CD4-positive, CD25-positive, alpha-beta regulatory T cell (primary cell): Measurements from ENCODE around the gene ELAVL1. TPM values are rescaled to one million over a fixed set of nuclear protein-coding genes. Genes with fewer than 3 reads are reported as not detected.
"Not testable (repeated sequence)": the region's sequence is repeated elsewhere in the genome, so short reads cannot be mapped to it uniquely, and the experiment has no call there.

Experiments used
- ATAC-seq, 2 donors: fragments of 150-1000 bp; cut with Tn5 transposase; one replicate each; pipeline ENCODE4 v1.10.0; 2021; ENCODE audit warnings: low read depth in 2 of 2, moderate number of reproducible peaks in 2 of 2, moderate library complexity in 1 of 2
- DNase-seq, 3 donors: peaks; one replicate each; pipeline versions ENCODE4 v3.0.0 to v3.0.0-alpha.2; 2012 to 2022; ENCODE audit warnings: mixed read lengths in 1 of 3
- H3K27ac ChIP-seq: one replicate; pipeline ENCODE4 v1.7.0; 2013; ENCODE audit warnings: mild to moderate bottlenecking, low read length; ENCODE audit not compliant: insufficient read depth, poor library complexity, severe bottlenecking
- H3K27me3 ChIP-seq: one replicate; pipeline ENCODE4 v1.7.0; 2013; ENCODE audit warnings: low read length; ENCODE audit not compliant: control insufficient read depth, insufficient read depth
- H3K36me3 ChIP-seq: one replicate; pipeline ENCODE4 v1.7.0; 2013; ENCODE audit warnings: mild to moderate bottlenecking, low read length, moderate library complexity; ENCODE audit not compliant: control insufficient read depth, insufficient read depth
- H3K4me1 ChIP-seq: 2 replicates; pipeline ENCODE4 v1.7.0; 2013; ENCODE audit warnings: mild to moderate bottlenecking, low read length; ENCODE audit not compliant: insufficient read depth, control insufficient read depth, poor library complexity, severe bottlenecking
- H3K4me3 ChIP-seq: one replicate; pipeline ENCODE4 v1.7.0; 2013; ENCODE audit warnings: low read depth, mild to moderate bottlenecking, low read length, moderate library complexity
- H3K9me3 ChIP-seq, 2 experiments: 1 replicate in 1 of 2; 2 replicates in 1 of 2; pipeline ENCODE4 v1.7.0; 2013; ENCODE audit warnings: low read length in 2 of 2, mild to moderate bottlenecking in 1 of 2, moderate library complexity in 1 of 2; ENCODE audit not compliant: control insufficient read depth in 2 of 2
- H3K27ac Mint-ChIP-seq, 3 donors: one replicate each; pipeline ENCODE4 v1.8.0; 2020 to 2022; ENCODE audit warnings: mild to moderate bottlenecking in 3 of 3, mixed read lengths in 3 of 3, moderate library complexity in 2 of 3
- H3K27me3 Mint-ChIP-seq: one replicate; pipeline ENCODE4 v1.8.0; 2022; ENCODE audit warnings: mild to moderate bottlenecking, mixed read lengths
- H3K36me3 Mint-ChIP-seq: one replicate; pipeline ENCODE4 v1.8.0; 2020; ENCODE audit warnings: mixed read lengths
- H3K4me1 Mint-ChIP-seq, 4 donors: one replicate each; pipeline ENCODE4 v1.8.0; 2020 to 2022; ENCODE audit warnings: mixed read lengths in 4 of 4, mild to moderate bottlenecking in 1 of 4
- H3K4me3 Mint-ChIP-seq, 4 donors: one replicate each; pipeline ENCODE4 v1.8.0; 2020 to 2022; ENCODE audit warnings: mild to moderate bottlenecking in 4 of 4, mixed read lengths in 4 of 4, moderate library complexity in 3 of 4
- H3K9me3 Mint-ChIP-seq, 7 donors: one replicate each; pipeline ENCODE4 v1.8.0; 2020 to 2022; ENCODE audit warnings: mixed read lengths in 7 of 7, mild to moderate bottlenecking in 3 of 7, moderate library complexity in 2 of 7
- polyA plus RNA-seq, 4 donors: library from polyadenylated mRNA; unstranded; fragments of 300-500 nt; fragmentation: Illumina TruSeq; gene quantifications; one replicate each; pipeline ENCODE4 v1.2.3, GENCODE V29; 2021
- total RNA-seq: library from RNA; stranded (reverse); gene quantifications from one replicate; pipeline ENCODE4 v1.2.3, GENCODE V29; 2022

The ELAVL1 gene
- total and polyA plus RNA-seq, 5 donors from 2014 or later, result 39.6 to 52.0 (median 48.0) TPM

- not testable (repeated sequence) for H3K4me3 Mint-ChIP-seq, H3K9me3 Mint-ChIP-seq, DNase-seq, H3K27ac ChIP-seq, H3K4me1 ChIP-seq, H3K27me3 ChIP-seq, H3K4me1 Mint-ChIP-seq, H3K27ac Mint-ChIP-seq, H3K4me3 ChIP-seq, H3K27me3 Mint-ChIP-seq, H3K9me3 ChIP-seq, ATAC-seq
- peaks cover 13% of the 10 kb centered on the region for H3K36me3 Mint-ChIP-seq
- peaks cover 52% of the 10 kb centered on the region for H3K36me3 ChIP-seq
Measured at GRCh38 chr19:7961082-7961481, 44.4 kb downstream of the ELAVL1 start.

- no peaks in the 10 kb centered on the region for H3K9me3 Mint-ChIP-seq
- H3K4me1 Mint-ChIP-seq, result no peaks in the 10 kb centered on the region
- no peak overlapping the region for H3K27ac ChIP-seq
- H3K36me3 ChIP-seq, result peaks cover 36% of the 10 kb centered on the region
- H3K27me3 Mint-ChIP-seq, result no peaks in the 10 kb centered on the region
- ATAC-seq (no peak), DNase-seq (no peak)
- no peak overlapping the region for H3K4me3 ChIP-seq
- no peak overlapping the region for H3K27ac Mint-ChIP-seq
- H3K27me3 ChIP-seq, result no peaks in the 10 kb centered on the region
- no peak overlapping the region for H3K4me3 Mint-ChIP-seq
- peaks cover 7% of the 10 kb centered on the region for H3K36me3 Mint-ChIP-seq
- no peaks in the 10 kb centered on the region for H3K4me1 ChIP-seq
- no peaks in the 10 kb centered on the region for H3K9me3 ChIP-seq
Measured at GRCh38 chr19:7959211-7959610, 46.2 kb downstream of the ELAVL1 start.

GRCh38 chr19:7955696-7956095, 49.7 kb downstream of the ELAVL1 start:
- Mint-ChIP-seq H3K4me1 (no peaks in the 10 kb centered on the region), H3K36me3 (no peaks in the 10 kb centered on the region), H3K27me3 (no peaks in the 10 kb centered on the region), H3K4me3 (no peak overlapping the region), H3K27ac (no peak overlapping the region), H3K9me3 (no peaks in the 10 kb centered on the region)
- Histone ChIP-seq H3K27me3 (no peaks in the 10 kb centered on the region), H3K27ac (no peak overlapping the region), H3K4me3 (no peak overlapping the region), H3K4me1 (no peaks in the 10 kb centered on the region), H3K36me3 (peaks cover 3% of the 10 kb centered on the region), H3K9me3 (no peaks in the 10 kb centered on the region)
- ATAC-seq (no peak), DNase-seq (no peak)

- DNase-seq (no peak), ATAC-seq (no peak)
- Histone ChIP-seq H3K36me3 (no peaks in the 10 kb centered on the region), H3K4me3 (no peak overlapping the region), H3K9me3 (no peaks in the 10 kb centered on the region), H3K4me1 (no peaks in the 10 kb centered on the region), H3K27ac (no peak overlapping the region), H3K27me3 (no peaks in the 10 kb centered on the region)
- Mint-ChIP-seq H3K4me1 (no peaks in the 10 kb centered on the region), H3K9me3 (no peaks in the 10 kb centered on the region), H3K4me3 (no peak overlapping the region), H3K36me3 (no peaks in the 10 kb centered on the region), H3K27ac (peak overlapping the region in 1 of 3 donors; percentile 88), H3K27me3 (no peaks in the 10 kb centered on the region)
Measured at GRCh38 chr19:7953576-7953975, 51.9 kb downstream of the ELAVL1 start.

- Histone ChIP-seq H3K4me3 (no peak overlapping the region), H3K9me3 (no peaks in the 10 kb centered on the region), H3K27ac (no peak overlapping the region), H3K36me3 (no peaks in the 10 kb centered on the region), H3K4me1 (no peaks in the 10 kb centered on the region), H3K27me3 (no peaks in the 10 kb centered on the region)
- ATAC-seq (no peak), DNase-seq (no peak)
- H3K9me3 Mint-ChIP-seq, result no peaks in the 10 kb centered on the region
- no peaks in the 10 kb centered on the region for H3K4me1 Mint-ChIP-seq
- no peaks in the 10 kb centered on the region for H3K27me3 Mint-ChIP-seq
- H3K36me3 Mint-ChIP-seq, result no peaks in the 10 kb centered on the region
- H3K4me3 Mint-ChIP-seq, result no peak overlapping the region
- peak overlapping the region in 1 of 3 donors; percentile 43 for H3K27ac Mint-ChIP-seq
Measured at GRCh38 chr19:7953060-7953459, 52.4 kb downstream of the ELAVL1 start.

GRCh38 chr19:7947939-7948338, 57.5 kb downstream of the ELAVL1 start:
- H3K4me3 ChIP-seq, result no peak overlapping the region
- H3K9me3 ChIP-seq, result no peaks in the 10 kb centered on the region
- H3K4me1 ChIP-seq, result peaks cover 8% of the 10 kb centered on the region
- H3K36me3 ChIP-seq, result no peaks in the 10 kb centered on the region
- DNase-seq, result no peak
- no peaks in the 10 kb centered on the region for H3K27me3 ChIP-seq
- Mint-ChIP-seq H3K27ac (no peak overlapping the region), H3K4me1 (peaks cover 0 to 17% (median 8%) of the 10 kb centered on the region in 4 donors), H3K9me3 (no peaks in the 10 kb centered on the region), H3K36me3 (no peaks in the 10 kb centered on the region), H3K4me3 (no peak overlapping the region), H3K27me3 (peaks cover under 1% of the 10 kb centered on the region)
- ATAC-seq, result no peak
- no peak overlapping the region for H3K27ac ChIP-seq

- Histone ChIP-seq H3K27ac (peak overlapping the region; percentile 96), H3K36me3 (peaks cover 12% of the 10 kb centered on the region), H3K4me3 (peak overlapping the region; percentile 80), H3K27me3 (no peaks in the 10 kb centered on the region), H3K9me3 (no peaks in the 10 kb centered on the region), H3K4me1 (peaks cover 18% of the 10 kb centered on the region)
- Mint-ChIP-seq H3K9me3 (no peaks in the 10 kb centered on the region), H3K36me3 (peaks cover 5% of the 10 kb centered on the region), H3K27me3 (peaks cover 4% of the 10 kb centered on the region), H3K27ac (peak overlapping the region; percentile 97 to 98 (median 98)), H3K4me3 (peak overlapping the region; percentile 85 to 96 (median 93)), H3K4me1 (peaks cover 0 to 45% (median 22%) of the 10 kb centered on the region in 4 donors)
- ATAC-seq, result peak; percentile 20
- DNase-seq, result peak; percentile 75 to 90 (median 83)
Measured at GRCh38 chr19:7944177-7944761, 61.2 kb downstream of the ELAVL1 start.

GRCh38 chr19:7943444-7944176, 61.8 kb downstream of the ELAVL1 start, which contains the start of gene TIMM44:
TSS of gene TIMM44 (minus strand) at chr19:7943666. CDS start at chr19:7943651, 15 bp downstream.
- ATAC-seq (peak; percentile 97 to 98), DNase-seq (peak; percentile 98 to 100 (median 99))
- H3K27me3 ChIP-seq, result no peaks in the 10 kb centered on the region
- Mint-ChIP-seq H3K9me3 (no peaks in the 10 kb centered on the region), H3K4me3 (peak within 1 kb of the TSS; percentile 85 to 96 (median 93)), H3K36me3 (peaks cover 5% of the 10 kb centered on the region), H3K27ac (peak within 1 kb of the TSS; percentile 97 to 98 (median 98)), H3K4me1 (peaks cover 4 to 49% (median 24%) of the 10 kb centered on the region in 4 donors), H3K27me3 (peaks cover 4% of the 10 kb centered on the region)
- peaks cover 18% of the 10 kb centered on the region for H3K4me1 ChIP-seq
- H3K4me3 ChIP-seq, result peak within 1 kb of the TSS; percentile 80
- peaks cover 12% of the 10 kb centered on the region for H3K36me3 ChIP-seq
- H3K9me3 ChIP-seq, result no peaks in the 10 kb centered on the region
- peak within 1 kb of the TSS; percentile 96 for H3K27ac ChIP-seq
